ENCODE data around the gene C1orf52.
A peak's percentile ranks its signal among the peaks of the same experiment; 100 is the strongest.

Gene C1orf52
- 23.4 to 38.6 (median 31.0) reads per million in 4 experiments for total RNA-seq

- DNase-seq: peak; percentile 98
Measured at GRCh38 chr1:85259118-85259911, at the start of gene C1orf52. Gene C1orf52 (minus strand): TSS chr1:85259662. CDS start chr1:85259633, 29 bp downstream.

- no peak for DNase-seq
Measured at GRCh38 chr1:85308833-85309350, 49.4 kb upstream of the C1orf52 start.

- peak; percentile 24 for DNase-seq
Measured at GRCh38 chr1:85307987-85308832, 48.7 kb upstream of the C1orf52 start.

- no peak for DNase-seq
Measured at GRCh38 chr1:85306236-85306635, 46.8 kb upstream of the C1orf52 start.

- DNase-seq: no peak
Measured at GRCh38 chr1:85303440-85304162, 44.1 kb upstream of the C1orf52 start.

GRCh38 chr1:85300140-85300539, 40.7 kb upstream of the C1orf52 start:
- no peak for DNase-seq

- no peak for DNase-seq
Measured at GRCh38 chr1:85297855-85298629, 38.6 kb upstream of the C1orf52 start.

GRCh38 chr1:85297538-85297854, 38.0 kb upstream of the C1orf52 start:
- DNase-seq: no peak

GRCh38 chr1:85296980-85297379, 37.5 kb upstream of the C1orf52 start:
- no peak for DNase-seq

- no peak for DNase-seq
Measured at GRCh38 chr1:85295654-85296053, 36.2 kb upstream of the C1orf52 start.

- DNase-seq: no peak
Measured at GRCh38 chr1:85295006-85295431, 35.6 kb upstream of the C1orf52 start.

- no peak for DNase-seq
Measured at GRCh38 chr1:85290826-85291225, 31.4 kb upstream of the C1orf52 start.

- no peak for DNase-seq
Measured at GRCh38 chr1:85289848-85290335, 30.4 kb upstream of the C1orf52 start.

GRCh38 chr1:85289207-85289847, 29.9 kb upstream of the C1orf52 start:
- DNase-seq: no peak

- DNase-seq: no peak
Measured at GRCh38 chr1:85284202-85284601, 24.7 kb upstream of the C1orf52 start.

GRCh38 chr1:85283475-85284199, 24.2 kb upstream of the C1orf52 start:
- no peak for DNase-seq

GRCh38 chr1:85282424-85282823, 23.0 kb upstream of the C1orf52 start:
- DNase-seq: no peak

GRCh38 chr1:85280636-85281035, 21.2 kb upstream of the C1orf52 start:
- no peak for DNase-seq

GRCh38 chr1:85279458-85280080, 20.1 kb upstream of the C1orf52 start:
- no peak for DNase-seq

GRCh38 chr1:85278853-85279314, 19.4 kb upstream of the C1orf52 start:
- no peak for DNase-seq
